ES-I3 (cell line): Measurements from ENCODE around the gene RABGGTA.

Experiments used
- H3K36me3 ChIP-seq: 2 replicates; pipeline ENCODE4 v1.6.1; 2013; ENCODE audit warnings: mild to moderate bottlenecking, low read length, control low read depth, moderate library complexity; ENCODE audit not compliant: insufficient read depth
- H3K4me1 ChIP-seq: 2 replicates; pipeline ENCODE4 v1.6.1; 2013; ENCODE audit warnings: mild to moderate bottlenecking, control low read depth, low read length; ENCODE audit not compliant: insufficient read depth
- H3K9ac ChIP-seq: 2 replicates; pipeline ENCODE4 v1.6.1; 2013; ENCODE audit warnings: low read depth, mild to moderate bottlenecking, low read length, moderate library complexity
- H3K9me3 ChIP-seq: 2 replicates; pipeline ENCODE4 v1.6.1; 2013; ENCODE audit warnings: mild to moderate bottlenecking, low read length, moderate library complexity; ENCODE audit not compliant: control insufficient read depth, insufficient read depth

RABGGTA gene

GRCh38 chr14:24292118-24292807 lies 20.9 kb upstream of the RABGGTA start:
- Histone ChIP-seq H3K4me1 (peaks cover 8% of the 10 kb centered on the region), H3K9me3 (no peaks in the 10 kb centered on the region), H3K9ac (no peak overlapping the region), H3K36me3 (peaks cover 11% of the 10 kb centered on the region)

GRCh38 chr14:24291446-24292117 lies 20.2 kb upstream of the RABGGTA start:
- H3K9me3 ChIP-seq: no peaks in the 10 kb centered on the region
- H3K36me3 ChIP-seq: peaks cover 11% of the 10 kb centered on the region
- H3K4me1 ChIP-seq: peaks cover 3% of the 10 kb centered on the region
- H3K9ac ChIP-seq: no peak overlapping the region

DNA sequence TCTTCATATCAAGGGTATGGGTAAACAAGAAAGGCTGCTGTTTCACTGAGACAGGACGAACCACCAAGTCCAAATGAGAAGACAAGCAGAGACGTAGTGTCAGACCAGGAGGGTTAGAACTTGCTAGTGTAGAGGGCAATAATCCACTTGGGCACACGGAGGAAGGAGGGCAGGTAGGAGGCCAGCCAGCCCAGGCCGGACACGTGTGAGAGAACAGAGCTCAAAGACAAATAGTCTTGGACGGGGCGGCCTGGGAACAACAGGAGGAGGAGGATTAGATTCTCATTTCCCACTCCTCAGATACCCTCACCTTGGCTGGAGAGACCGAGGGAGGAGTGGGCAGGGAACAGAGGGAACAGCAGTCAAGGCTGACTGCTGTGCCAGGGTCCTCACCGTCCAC lies 19.3 kb upstream of the RABGGTA start:
- Histone ChIP-seq H3K4me1 (no peaks in the 10 kb centered on the region), H3K36me3 (peaks cover 8% of the 10 kb centered on the region), H3K9me3 (no peaks in the 10 kb centered on the region), H3K9ac (no peak overlapping the region)

GRCh38 chr14:24289649-24290280 lies 18.4 kb upstream of the RABGGTA start:
- Histone ChIP-seq H3K9me3 (no peaks in the 10 kb centered on the region), H3K36me3 (peaks cover 7% of the 10 kb centered on the region), H3K9ac (no peak overlapping the region), H3K4me1 (no peaks in the 10 kb centered on the region)

DNA sequence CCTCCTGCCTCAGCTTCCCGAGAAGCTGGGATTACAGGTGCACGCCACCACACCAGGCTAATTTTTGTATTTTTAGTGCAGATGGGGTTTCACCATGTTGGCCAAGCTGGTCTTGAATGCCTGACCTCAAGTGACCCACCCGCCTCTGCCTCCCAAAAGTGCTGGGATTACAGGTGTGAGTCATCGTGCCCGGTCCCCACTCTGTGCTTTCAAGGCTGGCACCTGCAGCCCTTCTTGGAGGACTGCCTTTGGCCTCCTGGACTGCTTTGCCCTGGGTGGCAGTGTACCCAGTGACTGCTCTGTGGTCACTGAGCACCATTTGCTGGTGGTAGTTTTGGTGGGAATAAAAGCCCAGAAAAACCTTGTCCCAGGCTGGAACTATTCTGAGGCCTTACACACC lies 15.6 kb upstream of the RABGGTA start:
- no peak overlapping the region for H3K9ac ChIP-seq
- no peaks in the 10 kb centered on the region for H3K4me1 ChIP-seq
- H3K36me3 ChIP-seq: peaks cover 7% of the 10 kb centered on the region
- no peaks in the 10 kb centered on the region for H3K9me3 ChIP-seq

DNA sequence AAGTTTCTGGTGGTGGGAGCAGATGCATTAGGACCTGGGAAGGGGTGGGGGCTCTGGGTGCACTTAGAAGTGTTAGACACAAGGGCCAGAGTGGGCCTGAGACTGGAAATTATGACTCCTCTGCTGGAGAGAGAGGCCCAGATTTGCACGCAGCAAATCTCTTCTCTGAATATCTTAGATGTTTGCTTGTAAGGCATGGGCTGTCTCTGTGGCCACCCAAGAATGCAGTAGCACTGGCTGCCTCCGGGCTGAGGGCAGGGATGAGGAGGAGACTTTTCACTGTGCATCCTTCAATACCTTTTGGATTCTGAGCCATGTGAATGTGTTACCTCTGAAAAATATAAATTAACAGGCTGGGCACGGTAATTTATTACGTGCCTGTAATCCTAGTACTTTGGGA lies 14.0 kb upstream of the RABGGTA start:
- Histone ChIP-seq H3K9ac (no peak overlapping the region), H3K4me1 (no peaks in the 10 kb centered on the region), H3K9me3 (no peaks in the 10 kb centered on the region), H3K36me3 (peaks cover 4% of the 10 kb centered on the region; the same call in 1 of the 2 replicates)

- H3K36me3 ChIP-seq: peaks cover 2% of the 10 kb centered on the region; the same call in 1 of the 2 replicates
- H3K4me1 ChIP-seq: no peaks in the 10 kb centered on the region
- no peaks in the 10 kb centered on the region for H3K9me3 ChIP-seq
- no peak overlapping the region for H3K9ac ChIP-seq
These were observed 13.2 kb upstream of the RABGGTA start for GRCh38 chr14:24284501-24285035.

DNA sequence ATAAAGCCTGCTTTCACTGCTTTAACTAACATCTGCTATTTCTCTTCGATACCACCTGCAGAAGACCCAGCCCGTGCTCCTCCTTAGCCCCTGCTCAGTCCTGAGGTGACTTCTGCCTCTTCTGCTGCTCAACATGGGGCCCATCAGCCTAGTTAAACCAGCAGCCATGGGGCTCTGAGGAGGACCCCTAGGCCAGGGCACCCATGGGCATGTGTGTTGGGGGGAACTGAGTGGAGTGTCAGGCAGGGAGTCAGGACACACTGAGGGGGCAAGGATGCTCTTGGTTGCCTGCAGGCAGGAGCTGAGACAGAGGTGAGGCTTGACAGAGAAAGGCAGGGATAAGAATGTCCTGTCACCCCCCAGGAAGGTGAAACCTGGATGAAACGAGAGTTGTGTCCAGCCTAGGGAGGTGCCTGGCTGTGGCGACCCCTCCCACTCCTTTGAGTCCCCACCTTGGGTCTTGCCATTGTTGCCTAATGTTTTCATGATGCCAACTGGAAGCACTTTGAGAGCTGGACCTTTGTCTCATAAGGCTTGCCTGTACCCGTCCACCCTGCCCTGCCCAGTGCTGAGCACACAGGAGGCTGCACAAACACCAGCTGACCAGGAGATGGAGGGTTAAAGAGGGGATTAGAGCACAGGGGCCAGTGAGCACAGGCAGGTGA lies 12.5 kb upstream of the RABGGTA start:
- no peaks in the 10 kb centered on the region for H3K36me3 ChIP-seq
- no peak overlapping the region for H3K9ac ChIP-seq
- no peaks in the 10 kb centered on the region for H3K4me1 ChIP-seq
- H3K9me3 ChIP-seq: no peaks in the 10 kb centered on the region

- Histone ChIP-seq H3K9ac (no peak overlapping the region), H3K9me3 (no peaks in the 10 kb centered on the region), H3K4me1 (no peaks in the 10 kb centered on the region), H3K36me3 (no peaks in the 10 kb centered on the region)
These were observed 11.3 kb upstream of the RABGGTA start for GRCh38 chr14:24282736-24283135.

DNA sequence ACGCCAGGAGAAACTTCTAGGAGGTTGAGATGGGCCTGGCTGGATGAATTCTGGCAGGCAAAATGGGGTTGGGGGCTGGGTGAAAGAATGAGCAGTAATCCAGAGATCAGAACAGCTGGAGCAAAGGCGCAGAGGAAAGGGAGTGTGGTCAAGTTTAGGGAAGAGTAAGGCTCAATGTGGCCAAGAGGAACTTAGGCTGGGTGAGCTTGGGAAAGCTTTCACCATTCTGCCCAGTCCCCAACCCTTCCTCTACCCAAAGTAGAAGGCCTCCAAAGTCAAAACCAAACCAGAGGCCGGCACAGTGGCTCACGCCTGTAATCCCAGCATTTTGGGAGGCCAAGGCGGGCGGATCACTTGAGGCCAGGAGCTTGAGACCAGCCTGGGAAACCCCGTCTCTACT lies 10.2 kb upstream of the RABGGTA start:
- no peak overlapping the region for H3K9ac ChIP-seq

GRCh38 chr14:24280797-24281460 lies 9.5 kb upstream of the RABGGTA start:
- no peak overlapping the region for H3K9ac ChIP-seq
- H3K4me1 ChIP-seq: no peaks in the 10 kb centered on the region
- no peaks in the 10 kb centered on the region for H3K36me3 ChIP-seq
- no peaks in the 10 kb centered on the region for H3K9me3 ChIP-seq

More for the DNA sequence above, 10.2 kb upstream of the RABGGTA start:
- Histone ChIP-seq H3K36me3 (no peaks in the 10 kb centered on the region), H3K9me3 (no peaks in the 10 kb centered on the region), H3K4me1 (no peaks in the 10 kb centered on the region)

- Histone ChIP-seq H3K9ac (no peak overlapping the region), H3K4me1 (no peaks in the 10 kb centered on the region), H3K9me3 (no peaks in the 10 kb centered on the region), H3K36me3 (no peaks in the 10 kb centered on the region)
These were observed 8.1 kb upstream of the RABGGTA start for GRCh38 chr14:24279301-24280186.

DNA sequence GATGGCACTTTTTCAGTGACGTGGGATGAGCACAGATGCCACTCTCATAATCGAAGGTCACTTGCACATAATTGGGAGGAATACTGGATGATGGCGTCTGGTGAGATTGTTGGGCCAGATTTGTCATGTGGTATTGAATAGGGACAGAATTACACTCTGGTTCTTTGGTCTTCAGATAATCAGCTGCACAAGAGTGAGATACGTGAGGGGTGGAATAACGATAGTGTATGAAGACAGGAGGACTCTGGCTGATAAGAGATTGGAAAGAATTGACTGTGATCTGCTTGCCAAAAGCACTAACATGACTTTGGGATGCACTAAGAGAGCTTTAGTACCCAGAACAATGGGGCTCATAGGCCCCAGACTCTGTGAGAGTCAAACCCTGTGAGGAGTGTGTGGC lies 7.0 kb upstream of the RABGGTA start:
- H3K4me1 ChIP-seq: peaks cover 10% of the 10 kb centered on the region
- H3K9ac ChIP-seq: no peak overlapping the region
- no peaks in the 10 kb centered on the region for H3K9me3 ChIP-seq

More for the DNA sequence above, 7.0 kb upstream of the RABGGTA start:
- H3K36me3 ChIP-seq: no peaks in the 10 kb centered on the region
